PC-9 (cell line): ENCODE measurements around the gene SPINT2. TPM values are rescaled to one million over a fixed set of nuclear protein-coding genes. Genes with fewer than 3 reads are reported as not detected.
"Not testable (repeated sequence)": the region's sequence is repeated elsewhere in the genome, so short reads cannot be mapped to it uniquely, and the experiment has no call there.

ENCODE experiments used
- BruUV-seq: library from RNA; stranded (reverse); fragments of 400-500 nt; replicated peaks from 2 replicates; lab custom pipeline; 2021; lab: Mats Ljungman, UMichigan
- CTCF ChIA-PET: fragments of 300-600 bp; sonication (Branson Sonifier 250); formaldehyde crosslinking; loops from one replicate; lab custom pipeline; 2022; ENCODE audit warnings: antibody characterized with exemption; lab: Charles Lee
- POLR2A ChIA-PET: fragments of 300-600 bp; sonication (Branson Sonifier 250); formaldehyde crosslinking; loops from one replicate; lab custom pipeline; 2022; ENCODE audit warnings: antibody characterized with exemption; ENCODE audit not compliant: unreplicated experiment; lab: Charles Lee
- DNase-seq, 2 experiments: peaks; one replicate each; pipeline versions ENCODE4 v3.0.0 to v3.0.0-alpha.2; 2015 to 2022; ENCODE audit warnings: mixed read lengths in 1 of 2
- H2AFZ ChIP-seq: fragments of 200-600 bp; sonication (generic); 2 replicates; pipeline ENCODE4 v1.8.1; 2017; ENCODE audit warnings: antibody characterized with exemption
- H3F3A ChIP-seq: fragments of 200-600 bp; sonication (generic); 2 replicates; pipeline ENCODE4 v1.8.1; 2017; ENCODE audit warnings: antibody characterized with exemption, mild to moderate bottlenecking, low read depth; ENCODE audit not compliant: insufficient read depth
- H3K27ac ChIP-seq: fragments of 200-600 bp; sonication (generic); 2 replicates; pipeline ENCODE4 v1.6.1; 2016; ENCODE audit warnings: mixed run types
- H3K27me3 ChIP-seq: fragments of 200-600 bp; sonication (generic); 2 replicates; pipeline ENCODE4 v1.6.1; 2016; ENCODE audit warnings: low read depth, mixed run types; ENCODE audit not compliant: insufficient read depth
- H3K36me3 ChIP-seq: fragments of 200-600 bp; sonication (generic); 2 replicates; pipeline ENCODE4 v1.6.1; 2016; ENCODE audit warnings: low read depth, mixed run types
- H3K4me1 ChIP-seq: fragments of 200-600 bp; sonication (generic); replicated peaks from 2 replicates; pipeline ENCODE4 v1.6.1; 2016; ENCODE audit warnings: mixed run types; ENCODE audit not compliant: insufficient read depth
- H3K4me2 ChIP-seq: fragments of 200-600 bp; sonication (generic); 2 replicates; pipeline ENCODE4 v1.6.1; 2017; ENCODE audit warnings: mixed run types
- H3K4me3 ChIP-seq: fragments of 200-600 bp; sonication (generic); 2 replicates; pipeline ENCODE4 v1.6.1; 2016; ENCODE audit warnings: mixed run types
- H3K79me2 ChIP-seq: fragments of 200-600 bp; sonication (generic); 2 replicates; pipeline ENCODE4 v1.6.1; 2017; ENCODE audit warnings: low read depth, mixed run types
- H3K9me2 ChIP-seq: fragments of 200-600 bp; sonication (generic); 2 replicates; pipeline ENCODE4 v1.8.1; 2017; ENCODE audit warnings: mild to moderate bottlenecking; ENCODE audit not compliant: insufficient read depth
- H3K9me3 ChIP-seq: fragments of 200-600 bp; sonication (generic); 2 replicates; pipeline ENCODE4 v1.8.1; 2016; ENCODE audit warnings: low read depth; ENCODE audit not compliant: insufficient read depth
- H4K20me1 ChIP-seq: fragments of 200-600 bp; sonication (generic); 2 replicates; pipeline ENCODE4 v1.8.1; 2017; ENCODE audit not compliant: insufficient read depth
- CTCF ChIP-seq: fragments of 200-600 bp; sonication (generic); conservative IDR thresholded peaks from 2 replicates; pipeline ENCODE4 v1.6.1; 2017; ENCODE audit warnings: mixed run types, antibody characterized with exemption, mild to moderate bottlenecking, moderate library complexity
- EZH2 ChIP-seq: fragments of 200-600 bp; sonication (generic); IDR thresholded peaks from 2 replicates; pipeline ENCODE4 v1.8.0; 2017; ENCODE audit warnings: antibody characterized with exemption, low read depth
- intact Hi-C: fragments of 100-400 bp; cut with micrococcal nuclease; formaldehyde crosslinking; loops from one replicate; pipeline ENCODE4 v1.10.0; 2022; ENCODE audit not compliant: unreplicated experiment
- total RNA-seq: library from RNA; stranded (reverse); gene quantifications from 2 replicates; pipeline ENCODE4 v1.2.3, GENCODE V29; 2021

The SPINT2 gene
- total RNA-seq, 1 experiment from 2014 or later: 1,019 TPM

GRCh38 chr19:38224014-38224862, 40.1 kb upstream of the SPINT2 start, which contains the start of gene DPF1:
TSS of gene DPF1 (minus strand) at chr19:38224222. CDS start at chr19:38224142, 80 bp downstream.
- H3K9me3 ChIP-seq: no peaks in the 10 kb centered on the region
- H3K4me3 ChIP-seq: peak within 1 kb of the TSS; percentile 67
- TF ChIP-seq EZH2 (no peak), CTCF (no peak)
- intact Hi-C loops: no loop called here
- H2AFZ ChIP-seq: peak within 1 kb of the TSS; percentile 74
- ChIA-PET POLR2A (no interaction called here), CTCF (interaction anchor here (1.6 kb wide), 1 partner anchor 322 kb away, joined by 9 read pairs; no protein-coding TSS in a partner anchor)
- no peaks in the 10 kb centered on the region for H4K20me1 ChIP-seq
- no peak within 1 kb of the TSS for H3K27ac ChIP-seq
- peak; percentile 65 to 80 for DNase-seq
- peak within 1 kb of the TSS; percentile 85 for H3K4me2 ChIP-seq
- H3K9me2 ChIP-seq: no peaks in the 10 kb centered on the region
- 0 out of 2 replicates have a peak, but pooled peaks cover 6% of the 10 kb centered on the region for H3K4me1 ChIP-seq
- peaks cover 14% of the 10 kb centered on the region; the same call in 1 of the 2 replicates for H3K27me3 ChIP-seq
- H3F3A ChIP-seq: no peaks in the 10 kb centered on the region; the same call in 1 of the 2 replicates
- no peaks in the 10 kb centered on the region for H3K79me2 ChIP-seq
- H3K36me3 ChIP-seq: no peaks in the 10 kb centered on the region
- BruUV-seq: no TSS peak

GRCh38 chr19:38224863-38225218, 39.5 kb upstream of the SPINT2 start:
- peaks cover 14% of the 10 kb centered on the region; the same call in 1 of the 2 replicates for H3K27me3 ChIP-seq
- H3K27ac ChIP-seq, H3K9me3 ChIP-seq, H2AFZ ChIP-seq, DNase-seq, H3K9me2 ChIP-seq, H3K4me1 ChIP-seq, H3F3A ChIP-seq, H3K79me2 ChIP-seq, H3K36me3 ChIP-seq, H4K20me1 ChIP-seq, intact Hi-C loops, BruUV-seq, POLR2A ChIA-PET: not testable (repeated sequence)
- H3K4me3 ChIP-seq: peak overlapping the region; percentile 67; the same call in 1 of the 2 replicates
- H3K4me2 ChIP-seq: peak overlapping the region; percentile 85; the same call in 1 of the 2 replicates
- CTCF ChIA-PET: interaction anchor here (0.6 to 1.6 kb wide), 2 partner anchors 19 to 323 kb away, joined by 3 to 9 read pairs; no protein-coding TSS in a partner anchor

GRCh38 chr19:38227287-38228004, 36.9 kb upstream of the SPINT2 start:
- no peaks in the 10 kb centered on the region for H3K36me3 ChIP-seq
- H3K27ac ChIP-seq: no peak overlapping the region
- no peak for TF ChIP-seq EZH2
- no peak for TF ChIP-seq CTCF
- no peaks in the 10 kb centered on the region for H3K9me3 ChIP-seq
- H3F3A ChIP-seq: peaks cover 11% of the 10 kb centered on the region
- H3K27me3 ChIP-seq: peaks cover 14% of the 10 kb centered on the region; the same call in 1 of the 2 replicates
- no peak for DNase-seq
- intact Hi-C loops: no loop called here
- no peak overlapping the region for H3K4me2 ChIP-seq
- H3K79me2 ChIP-seq: no peaks in the 10 kb centered on the region
- H3K9me2 ChIP-seq: no peaks in the 10 kb centered on the region
- no peak overlapping the region for H2AFZ ChIP-seq
- H3K4me3 ChIP-seq: no peak overlapping the region
- H3K4me1 ChIP-seq: 0 out of 2 replicates have a peak, but pooled peaks cover 6% of the 10 kb centered on the region
- POLR2A ChIA-PET: no interaction called here
- BruUV-seq: no TSS peak
- CTCF ChIA-PET: interaction anchor here (0.6 to 0.7 kb wide), 3 partner anchors 9 to 704 kb away, joined by 3 to 9 read pairs (median 9); no protein-coding TSS in a partner anchor
- no peaks in the 10 kb centered on the region for H4K20me1 ChIP-seq
